ENCODE results near the gene SNX8. TPM values are rescaled to one million over a fixed set of nuclear protein-coding genes. Genes with fewer than 3 reads are reported as not detected.
"Not testable (repeated sequence)": the region's sequence is repeated elsewhere in the genome, so short reads cannot be mapped to it uniquely, and the experiment has no call there.

The SNX8 gene
- total and polyA plus RNA-seq, 9 of the 15 experiments (the other 6 are each of a cell fraction or from before 2014, with no cell fraction given) = 2.7 to 51.6 (median 16.9) TPM

- TF ChIP-seq AFF1 (IDR thresholded peaks at IDR 0.05; ENCODE audit: low read depth in 1 of 2, partially characterized antibody in 2 of 2) = peak in 1 of 2 experiments; percentile 7
- peak; percentile 83 for TF ChIP-seq TCF3 (CRISPR knock-in tag; IDR thresholded peaks at IDR 0.05)
- peak; percentile 84 to 91 for TF ChIP-seq MNT (conservative IDR thresholded peaks at IDR 0.05)
- TF ChIP-seq ZBTB7A (IDR thresholded peaks at IDR 0.05; ENCODE audit: borderline replicate concordance, control insufficient read depth, low read depth, low read length) = 0 out of 2 replicates have a peak, but pooled peaks have one; percentile 23
- peak; percentile 86 for TF ChIP-seq DPF2 (IDR thresholded peaks at IDR 0.05)
- peak; percentile 85 for TF ChIP-seq ZBTB5 (IDR thresholded peaks at IDR 0.05)
- peak; percentile 85 for TF ChIP-seq TAL1 (IDR thresholded peaks at IDR 0.05)
- peak; percentile 58 for TF ChIP-seq HDAC3 (IDR thresholded peaks at IDR 0.05; ENCODE audit: borderline replicate concordance, partially characterized antibody)
- TF ChIP-seq IRF9 (tag; IDR thresholded peaks at IDR 0.05) = 0 out of 2 replicates have a peak, but pooled peaks have one; percentile 12
- TF ChIP-seq CEBPB (tag; IDR thresholded peaks at IDR 0.05) = peak; percentile 33; the same call in 1 of the 2 replicates
- TF ChIP-seq MEIS2 (IDR thresholded peaks at IDR 0.05; ENCODE audit: partially characterized antibody) = peak; percentile 13
- peak; percentile 22; the same call in 1 of the 2 replicates for TF ChIP-seq FOXM1 (IDR thresholded peaks at IDR 0.05; ENCODE audit: low read depth)
- TF ChIP-seq FOXM1 (CRISPR knock-in tag; IDR thresholded peaks at IDR 0.05; ENCODE audit: low read depth); TEAD4 (CRISPR knock-in tag; IDR thresholded peaks at IDR 0.05; ENCODE audit: borderline replicate concordance): not testable (repeated sequence)
- peak; percentile 61; the same call in 1 of the 2 replicates for TF ChIP-seq SMARCE1 (IDR thresholded peaks at IDR 0.05)
- TF ChIP-seq CBFA2T3 (IDR thresholded peaks at IDR 0.05) = peak; percentile 93
- peak; percentile 12; the same call in 1 of the 2 replicates for TF ChIP-seq ATF7 (IDR thresholded peaks at IDR 0.05)
- TF ChIP-seq CTBP1 (IDR thresholded peaks at IDR 0.05; ENCODE audit: borderline replicate concordance) = 0 out of 2 replicates have a peak, but pooled peaks have one; percentile 12
- peak; percentile 88 for TF ChIP-seq HMBOX1 (IDR thresholded peaks at IDR 0.05)
- peak; percentile 45; the same call in 1 of the 2 replicates for TF ChIP-seq TEAD4 (IDR thresholded peaks at IDR 0.05; ENCODE audit: low read length)
Observed at GRCh38 chr7:2303520-2303919, 10.7 kb downstream of the SNX8 start (continued).

All from K562 (cell line).